HCT116 (cell line): ENCODE data around the gene MID1. TPM values are rescaled to one million over a fixed set of nuclear protein-coding genes. Genes with fewer than 3 reads are reported as not detected.

ENCODE experiments used
- ATAC-seq: fragments of 200-7000 bp; cut with Tn5 transposase; 2 replicates; pipeline ENCODE4 v1.9.1; 2020; ENCODE audit warnings: mild to moderate bottlenecking, moderate library complexity
- BruUV-seq: library from RNA; stranded (reverse); fragments of 400-500 nt; replicated peaks from 2 replicates; lab custom pipeline; 2021; lab: Mats Ljungman, UMichigan
- CTCF ChIA-PET: fragments of 300-600 bp; sonication (Branson Sonifier 250); formaldehyde crosslinking; loops from one replicate; lab custom pipeline; 2021; ENCODE audit warnings: antibody characterized with exemption; lab: Charles Lee
- POLR2A ChIA-PET: fragments of 300-600, 350-600 bp; sonication (Branson Sonifier 250); formaldehyde crosslinking; loops from one replicate; lab custom pipeline; 2021; ENCODE audit warnings: antibody characterized with exemption; lab: Charles Lee
- RAD21 ChIA-PET, 2 experiments: fragments of 300-600 bp; sonication (Branson Sonifier 250); formaldehyde crosslinking; loops; one replicate each; lab custom pipeline; 2023; ENCODE audit warnings: low total read pairs in 2 of 2; ENCODE audit not compliant: uncharacterized antibody in 2 of 2, unreplicated experiment in 2 of 2, low non-redundant PET in 1 of 2; lab: Charles Lee
- DNase-seq: peaks from one replicate; pipeline ENCODE4 v3.0.0-alpha.2; 2010; ENCODE audit warnings: low read depth, low spot score
- H2AFZ ChIP-seq: fragments of 200-600 bp; shearing (Covaris generic), sonication (generic); 2 replicates; pipeline ENCODE4 v1.6.1; 2017; ENCODE audit warnings: low read depth, mixed run types, mixed read lengths, antibody characterized with exemption, low read length; ENCODE audit not compliant: poor library complexity, severe bottlenecking
- H3K27ac ChIP-seq: 2 replicates; pipeline ENCODE4 v1.5.1; 2012; ENCODE audit warnings: low read depth, low read length
- H3K27me3 ChIP-seq: fragments of 200-600 bp; sonication (generic); 2 replicates; pipeline ENCODE4 v1.6.1; 2016; ENCODE audit warnings: mixed run types, low read length, mixed read lengths; ENCODE audit not compliant: insufficient read depth
- H3K36me3 ChIP-seq, 2 experiments: fragments of 200-500 bp in 1 of 2; fragments of 200-600 bp in 1 of 2; sonication (Bioruptor generic) in 1 of 2; sonication (generic) in 1 of 2; 2 replicates each; pipeline versions ENCODE4 v1.5.1 to v1.6.1; 2014 to 2016; ENCODE audit warnings: low read length in 2 of 2, inconsistent platforms in 1 of 2, mixed read lengths in 1 of 2, mixed run types in 1 of 2; ENCODE audit not compliant: insufficient read depth in 2 of 2, control insufficient read depth in 1 of 2
- H3K4me1 ChIP-seq, 2 experiments: fragments of 200-600 bp in 1 of 2; sonication (generic) in 1 of 2; 2 replicates each; pipeline versions ENCODE4 v1.5.1 to v1.6.1; 2012 to 2017; ENCODE audit warnings: low read length in 2 of 2, inconsistent platforms in 1 of 2, mild to moderate bottlenecking in 1 of 2, mixed read lengths in 1 of 2, mixed run types in 1 of 2, moderate library complexity in 1 of 2; ENCODE audit not compliant: insufficient read depth in 2 of 2, control insufficient read depth in 1 of 2
- H3K4me2 ChIP-seq: fragments of 200-600 bp; sonication (generic); 2 replicates; pipeline ENCODE4 v1.6.1; 2017; ENCODE audit warnings: mixed run types, low read length, mixed read lengths
- H3K4me3 ChIP-seq, 2 experiments: fragments of 200-600 bp in 1 of 2; sonication (generic) in 1 of 2; replicated peaks in 1 of 2; 2 replicates each; pipeline ENCODE4 v1.5.1; 2011 to 2016; ENCODE audit warnings: low read length in 2 of 2, control low read depth in 1 of 2, low read depth in 1 of 2, mild to moderate bottlenecking in 1 of 2, mixed read lengths in 1 of 2, mixed run types in 1 of 2
- H3K79me2 ChIP-seq: fragments of 200-600 bp; sonication (generic); 2 replicates; pipeline ENCODE4 v1.6.1; 2017; ENCODE audit warnings: mild to moderate bottlenecking, mixed run types, low read length, moderate library complexity, mixed read lengths; ENCODE audit not compliant: insufficient read depth
- H3K9ac ChIP-seq: fragments of 200-600 bp; sonication (generic); 2 replicates; pipeline ENCODE4 v1.6.1; 2016; ENCODE audit warnings: low read length, mixed read lengths
- H3K9me2 ChIP-seq: fragments of 200-600 bp; sonication (generic), shearing (Covaris generic); 2 replicates; pipeline ENCODE4 v1.6.1; 2017; ENCODE audit warnings: mixed run types, mild to moderate bottlenecking, moderate library complexity; ENCODE audit not compliant: insufficient read depth
- H3K9me3 ChIP-seq, 2 experiments: fragments of 200-500 bp in 1 of 2; fragments of 200-600 bp in 1 of 2; sonication (Bioruptor generic) in 1 of 2; sonication (generic) in 1 of 2; 2 replicates each; pipeline ENCODE4 v1.6.1; 2014 to 2017; ENCODE audit warnings: low read length in 2 of 2, mixed read lengths in 2 of 2, inconsistent platforms in 1 of 2, low read depth in 1 of 2, mild to moderate bottlenecking in 1 of 2, mixed run types in 1 of 2, moderate library complexity in 1 of 2; ENCODE audit not compliant: control insufficient read depth in 1 of 2, insufficient read depth in 1 of 2
- H4K20me1 ChIP-seq: fragments of 200-600 bp; sonication (generic), shearing (Covaris generic); 2 replicates; pipeline ENCODE4 v1.6.1; 2017; ENCODE audit warnings: mixed run types, mild to moderate bottlenecking, moderate library complexity; ENCODE audit not compliant: insufficient read depth
- EGR1 ChIP-seq: IDR thresholded peaks from 2 replicates; pipeline ENCODE4 v1.6.1; 2012; ENCODE audit warnings: low read depth
- EZH2 ChIP-seq: fragments of 200-600 bp; sonication (generic); IDR thresholded peaks from 2 replicates; pipeline ENCODE4 v1.6.1; 2017; ENCODE audit warnings: antibody characterized with exemption, mixed run types
- JUND ChIP-seq: IDR thresholded peaks from 2 replicates; pipeline ENCODE4 v1.6.1; 2012
- RAD21 ChIP-seq: IDR thresholded peaks from 2 replicates; pipeline ENCODE4 v1.6.1; 2012; ENCODE audit warnings: low read depth, mild to moderate bottlenecking
- REST ChIP-seq: IDR thresholded peaks from 2 replicates; pipeline ENCODE4 v1.6.1; 2012; ENCODE audit warnings: low read depth
- YY1 ChIP-seq: IDR thresholded peaks from 2 replicates; pipeline ENCODE4 v1.6.1; 2011; ENCODE audit warnings: low read length, low read depth, moderate library complexity, mild to moderate bottlenecking; ENCODE audit not compliant: insufficient replicate concordance; ENCODE audit errors: extremely low read depth
- intact Hi-C: fragments of 100-400 bp; cut with micrococcal nuclease; formaldehyde crosslinking; loops from 2 replicates; pipeline ENCODE4 v1.10.0; 2022
- total RNA-seq: library from RNA; stranded (reverse); gene quantifications from one replicate; pipeline ENCODE4 v1.2.1, GENCODE V29; 2021; ENCODE audit not compliant: unreplicated experiment
- TF ChIP-seq, protein P1 (sequence below): IDR thresholded peaks from 2 replicates; pipeline ENCODE4 v1.6.1; 2011; ENCODE audit warnings: mild to moderate bottlenecking, low read length, moderate library complexity; ENCODE audit not compliant: insufficient replicate concordance; ENCODE audit errors: extremely low read depth

MID1 gene
- total RNA-seq, 1 experiment from 2014 or later: 48.8 TPM

DNA sequence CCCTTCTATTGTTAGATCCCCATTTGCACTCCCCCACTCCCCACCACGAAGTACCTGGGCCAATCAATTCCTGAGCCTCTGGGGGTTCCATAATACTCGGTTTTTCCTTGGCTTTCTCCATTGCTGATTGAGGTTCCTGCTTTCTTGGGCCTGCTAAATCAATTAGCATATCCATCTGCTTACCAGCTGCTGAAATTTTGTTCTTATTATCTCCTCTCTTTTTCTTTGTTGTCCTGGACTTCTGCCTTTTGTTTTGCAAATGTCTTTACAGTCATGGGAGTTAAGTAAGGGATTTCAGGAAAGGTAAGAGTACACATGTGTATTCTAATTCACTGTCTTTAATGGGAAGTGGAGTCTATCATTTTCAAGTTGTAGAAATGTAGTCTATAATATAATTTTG, 222.2 kb downstream of the MID1 start:
- no peak for ATAC-seq
- no peaks in the 10 kb centered on the region for H3K4me1 ChIP-seq
- TF ChIP-seq RAD21 (no peak), EZH2 (no peak), YY1 (no peak), EGR1 (no peak), JUND (no peak), REST (no peak)
- TF ChIP-seq, protein P1, sequence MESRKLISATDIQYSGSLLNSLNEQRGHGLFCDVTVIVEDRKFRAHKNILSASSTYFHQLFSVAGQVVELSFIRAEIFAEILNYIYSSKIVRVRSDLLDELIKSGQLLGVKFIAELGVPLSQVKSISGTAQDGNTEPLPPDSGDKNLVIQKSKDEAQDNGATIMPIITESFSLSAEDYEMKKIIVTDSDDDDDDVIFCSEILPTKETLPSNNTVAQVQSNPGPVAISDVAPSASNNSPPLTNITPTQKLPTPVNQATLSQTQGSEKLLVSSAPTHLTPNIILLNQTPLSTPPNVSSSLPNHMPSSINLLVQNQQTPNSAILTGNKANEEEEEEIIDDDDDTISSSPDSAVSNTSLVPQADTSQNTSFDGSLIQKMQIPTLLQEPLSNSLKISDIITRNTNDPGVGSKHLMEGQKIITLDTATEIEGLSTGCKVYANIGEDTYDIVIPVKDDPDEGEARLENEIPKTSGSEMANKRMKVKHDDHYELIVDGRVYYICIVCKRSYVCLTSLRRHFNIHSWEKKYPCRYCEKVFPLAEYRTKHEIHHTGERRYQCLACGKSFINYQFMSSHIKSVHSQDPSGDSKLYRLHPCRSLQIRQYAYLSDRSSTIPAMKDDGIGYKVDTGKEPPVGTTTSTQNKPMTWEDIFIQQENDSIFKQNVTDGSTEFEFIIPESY: no peak
- H3K4me3 ChIP-seq: no peak overlapping the region
- no peaks in the 10 kb centered on the region for H3K27me3 ChIP-seq
- no peak overlapping the region for H3K27ac ChIP-seq
- no peak overlapping the region for H3K4me2 ChIP-seq
- H3K36me3 ChIP-seq: no peaks in the 10 kb centered on the region
- no peak for DNase-seq
- POLR2A ChIA-PET: no interaction called here
- H3K79me2 ChIP-seq: no peaks in the 10 kb centered on the region
- CTCF ChIA-PET: no interaction called here
- no peak overlapping the region for H2AFZ ChIP-seq
- RAD21 ChIA-PET: no interaction called here
- BruUV-seq: no TSS peak
- H3K9me3 ChIP-seq: no peaks in the 10 kb centered on the region
- no peaks in the 10 kb centered on the region for H3K9me2 ChIP-seq
- intact Hi-C loops: no loop called here
- H4K20me1 ChIP-seq: no peaks in the 10 kb centered on the region
- no peak overlapping the region for H3K9ac ChIP-seq
